ENCODE data around the gene SH3D19. TPM values are rescaled to one million over a fixed set of nuclear protein-coding genes. Genes with fewer than 3 reads are reported as not detected.

The SH3D19 gene
- polyA plus RNA-seq, 2 of the 4 experiments (the other 2 are of a cell fraction) = 15.3 to 22.9 TPM

- Histone ChIP-seq H3K27ac (no peak overlapping the region), H3K4me2 (no peak overlapping the region), H3K9me3 (no peaks in the 10 kb centered on the region), H3K4me1 (no peaks in the 10 kb centered on the region), H3K4me3 (no peak overlapping the region)
- DNase-seq (ENCODE audit: low read depth in 1 of 2, low spot score in 1 of 2) (no peak), ATAC-seq (no peak), FAIRE-seq (no peak)
- WGBS (ENCODE audit: missing lambda C conversion rate) = 86% methylated on average over 5 of the region's 5 CpGs
- ChIA-PET CTCF (no interaction called here), POLR2A (no interaction called here)
- TF ChIP-seq NFE2L2 (conservative IDR thresholded peaks at IDR 0.05; ENCODE audit: low read length) (no peak), HES2 (IDR thresholded peaks at IDR 0.05) (no peak), ZC3H11A (IDR thresholded peaks at IDR 0.05) (no peak), RNF2 (IDR thresholded peaks at IDR 0.05; ENCODE audit: borderline replicate concordance, low read depth) (no peak), MYC (IDR thresholded peaks at IDR 0.05; ENCODE audit: borderline replicate concordance, low read length) (no peak), CHD4 (IDR thresholded peaks at IDR 0.05; ENCODE audit: borderline replicate concordance) (no peak), TFCP2L1 (CRISPR knock-in tag; IDR thresholded peaks at IDR 0.05) (no peak), POLR2A (IDR thresholded peaks at IDR 0.05; ENCODE audit: low read length) (no peak), CHD2 (IDR thresholded peaks at IDR 0.05; ENCODE audit: low read length, partially characterized antibody) (no peak), KDM1A (IDR thresholded peaks at IDR 0.05; ENCODE audit: low read depth) (no peak)
- TF ChIP-seq, protein P1, sequence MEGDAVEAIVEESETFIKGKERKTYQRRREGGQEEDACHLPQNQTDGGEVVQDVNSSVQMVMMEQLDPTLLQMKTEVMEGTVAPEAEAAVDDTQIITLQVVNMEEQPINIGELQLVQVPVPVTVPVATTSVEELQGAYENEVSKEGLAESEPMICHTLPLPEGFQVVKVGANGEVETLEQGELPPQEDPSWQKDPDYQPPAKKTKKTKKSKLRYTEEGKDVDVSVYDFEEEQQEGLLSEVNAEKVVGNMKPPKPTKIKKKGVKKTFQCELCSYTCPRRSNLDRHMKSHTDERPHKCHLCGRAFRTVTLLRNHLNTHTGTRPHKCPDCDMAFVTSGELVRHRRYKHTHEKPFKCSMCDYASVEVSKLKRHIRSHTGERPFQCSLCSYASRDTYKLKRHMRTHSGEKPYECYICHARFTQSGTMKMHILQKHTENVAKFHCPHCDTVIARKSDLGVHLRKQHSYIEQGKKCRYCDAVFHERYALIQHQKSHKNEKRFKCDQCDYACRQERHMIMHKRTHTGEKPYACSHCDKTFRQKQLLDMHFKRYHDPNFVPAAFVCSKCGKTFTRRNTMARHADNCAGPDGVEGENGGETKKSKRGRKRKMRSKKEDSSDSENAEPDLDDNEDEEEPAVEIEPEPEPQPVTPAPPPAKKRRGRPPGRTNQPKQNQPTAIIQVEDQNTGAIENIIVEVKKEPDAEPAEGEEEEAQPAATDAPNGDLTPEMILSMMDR (IDR thresholded peaks at IDR 0.05) = no peak
These were observed 192.1 kb downstream of the SH3D19 start for GRCh38 chr4:151133311-151133710.

DNA sequence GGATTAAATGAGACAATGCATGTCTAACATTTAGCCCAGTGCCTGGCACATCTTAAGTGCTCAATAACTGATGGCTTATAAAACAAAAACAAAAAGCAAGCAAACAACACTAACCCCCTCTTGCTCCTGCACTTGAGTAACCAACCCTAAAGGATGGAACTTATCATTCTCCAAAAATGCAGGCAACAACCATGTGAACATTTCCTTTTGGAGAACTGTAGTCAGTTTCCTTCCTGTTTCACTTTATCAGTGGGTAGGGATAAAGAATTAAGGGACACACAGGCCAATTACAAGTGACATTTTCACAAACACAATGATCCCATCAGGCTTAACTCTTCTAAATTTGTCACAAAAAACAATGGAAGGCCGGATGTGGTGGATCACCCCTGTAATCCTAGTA, 195.6 kb downstream of the SH3D19 start:
- no peak; a peak in 1 of 6 replicates for ATAC-seq
- WGBS (ENCODE audit: missing lambda C conversion rate) = 100% methylated on average over 1 of the region's 1 CpG
- TF ChIP-seq KDM1A (IDR thresholded peaks at IDR 0.05; ENCODE audit: low read depth) = no peak
- TF ChIP-seq HES2 (IDR thresholded peaks at IDR 0.05) = no peak
- TF ChIP-seq, protein P1 (IDR thresholded peaks at IDR 0.05) = no peak
- TF ChIP-seq ATOH8 (CRISPR knock-in tag; IDR thresholded peaks at IDR 0.05; ENCODE audit: low read depth) = no peak
- no peak for TF ChIP-seq E2F6 (IDR thresholded peaks at IDR 0.05; ENCODE audit: borderline replicate concordance, low read depth)
- no peak for TF ChIP-seq USF2 (IDR thresholded peaks at IDR 0.05)
- TF ChIP-seq RFX5 (IDR thresholded peaks at IDR 0.05) = no peak
- no peak for TF ChIP-seq CBX2 (IDR thresholded peaks at IDR 0.05; ENCODE audit: borderline replicate concordance, low read depth)
- TF ChIP-seq ZC3H11A (IDR thresholded peaks at IDR 0.05) = no peak
- no peak for TF ChIP-seq ESRRA (IDR thresholded peaks at IDR 0.05; ENCODE audit: borderline replicate concordance, low read length)
- TF ChIP-seq PBX3 (IDR thresholded peaks at IDR 0.05) = no peak
- TF ChIP-seq HMGXB4 (CRISPR knock-in tag; IDR thresholded peaks at IDR 0.05; ENCODE audit: borderline replicate concordance) = no peak
- TF ChIP-seq BCL3 (IDR thresholded peaks at IDR 0.05) = no peak
- no peak for TF ChIP-seq ZSCAN20 (CRISPR knock-in tag; IDR thresholded peaks at IDR 0.05)
- TF ChIP-seq MAFK (IDR thresholded peaks at IDR 0.05; ENCODE audit: partially characterized antibody) = no peak
- no peak for TF ChIP-seq TFCP2L1 (CRISPR knock-in tag; IDR thresholded peaks at IDR 0.05)
- TF ChIP-seq CHD4 (IDR thresholded peaks at IDR 0.05; ENCODE audit: borderline replicate concordance) = no peak
- no peak for TF ChIP-seq HDAC2 (IDR thresholded peaks at IDR 0.05)

More for the DNA sequence above, 195.6 kb downstream of the SH3D19 start:
- ChIA-PET POLR2A (no interaction called here), CTCF (interaction anchor here (2.0 kb wide), 1 partner anchor 12 kb away, joined by 8 read pairs; no protein-coding TSS in a partner anchor)
- no peaks in the 10 kb centered on the region for H3K4me1 ChIP-seq
- no peak overlapping the region for H3K4me2 ChIP-seq
- no peak overlapping the region for H3K4me3 ChIP-seq
- FAIRE-seq = no peak
- no peak overlapping the region for H3K27ac ChIP-seq
- DNase-seq (ENCODE audit: low read depth in 1 of 2, low spot score in 1 of 2) = no peak
- no peaks in the 10 kb centered on the region for H3K9me3 ChIP-seq

Measured in A549 (cell line).